GM20431 (cell line): ENCODE results near the gene HLCS.

Experiments
- in situ Hi-C: fragments of 300-500 bp; cut with MseI, MboI; formaldehyde crosslinking; loops from one replicate; pipeline ENCODE4 v1.15.0; 2020; ENCODE audit warnings: low sequenced_read_pairs; ENCODE audit not compliant: unreplicated experiment

Gene HLCS

GRCh38 chr21:36987845-36988244 is 21.4 kb upstream of the HLCS start:
- in situ Hi-C loops: no loop called here

GRCh38 chr21:36985751-36986594 is 19.5 kb upstream of the HLCS start:
- in situ Hi-C loops: no loop called here

- in situ Hi-C loops: no loop called here
These were observed 15.7 kb upstream of the HLCS start for GRCh38 chr21:36981977-36982700.

GRCh38 chr21:36981049-36981391 is 14.6 kb upstream of the HLCS start:
- in situ Hi-C loops: no loop called here

- in situ Hi-C loops: no loop called here
These were observed 14.0 kb upstream of the HLCS start for GRCh38 chr21:36980280-36981048.

GRCh38 chr21:36976882-36977651 is 10.6 kb upstream of the HLCS start:
- in situ Hi-C loops: no loop called here

GRCh38 chr21:36976228-36976861 is 9.9 kb upstream of the HLCS start:
- in situ Hi-C loops: no loop called here

GRCh38 chr21:36974851-36975192 is 8.4 kb upstream of the HLCS start:
- in situ Hi-C loops: no loop called here

GRCh38 chr21:36973986-36974850 is 7.7 kb upstream of the HLCS start:
- in situ Hi-C loops: no loop called here

- in situ Hi-C loops: no loop called here
These were observed 2.5 kb upstream of the HLCS start for GRCh38 chr21:36968976-36969375.

GRCh38 chr21:36968414-36968813 is 1.9 kb upstream of the HLCS start:
- in situ Hi-C loops: no loop called here

- in situ Hi-C loops: no loop called here
These were observed 626 bp upstream of the HLCS start for GRCh38 chr21:36966821-36967768.

- in situ Hi-C loops: no loop called here
These were observed 776 bp downstream of the HLCS start for GRCh38 chr21:36965720-36966065.

GRCh38 chr21:36964827-36965719 is 1.4 kb downstream of the HLCS start:
- in situ Hi-C loops: no loop called here

- in situ Hi-C loops: no loop called here
These were observed 2.1 kb downstream of the HLCS start for GRCh38 chr21:36964398-36964797.

- in situ Hi-C loops: no loop called here
These were observed 4.2 kb downstream of the HLCS start for GRCh38 chr21:36962098-36962780.
